Measurements from ENCODE around the gene RSBN1L. TPM values are rescaled to one million over a fixed set of nuclear protein-coding genes. Genes with fewer than 3 reads are reported as not detected.
"Not testable (repeated sequence)": the region's sequence is repeated elsewhere in the genome, so short reads cannot be mapped to it uniquely, and the experiment has no call there.

Gene RSBN1L
- polyA plus RNA-seq, 1 donor: 37.2 TPM

DNA sequence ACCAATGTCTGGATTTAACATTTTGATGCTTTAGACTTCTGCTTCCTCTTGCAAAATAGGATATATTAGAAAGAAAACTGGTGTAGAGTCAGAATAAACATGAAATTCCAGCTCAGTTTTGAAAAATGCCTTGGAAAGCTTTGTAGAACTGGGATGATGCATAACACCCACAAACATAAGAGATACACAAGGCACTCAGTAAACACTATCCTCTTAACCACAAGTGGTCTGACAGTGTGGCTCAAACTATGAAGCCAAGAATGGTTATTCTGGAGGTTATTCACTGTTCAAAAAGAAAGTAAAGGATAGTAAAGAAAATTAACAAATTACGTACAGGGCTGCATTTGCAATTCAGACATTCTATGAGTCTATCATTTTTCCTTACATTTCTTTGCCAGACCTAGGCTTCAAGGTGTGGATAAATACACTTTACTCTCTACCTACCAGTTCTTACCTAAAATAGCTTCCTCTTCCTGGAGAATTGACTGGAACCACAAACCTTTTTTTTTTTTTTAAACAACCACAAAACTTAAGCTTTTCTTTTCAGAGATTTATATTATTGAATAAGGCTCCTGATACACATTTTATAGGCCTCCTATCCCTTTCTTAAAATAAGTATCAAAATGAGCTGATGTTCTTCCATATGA lies 9.0 kb upstream of the RSBN1L start:
- DNase-seq: no peak

DNA sequence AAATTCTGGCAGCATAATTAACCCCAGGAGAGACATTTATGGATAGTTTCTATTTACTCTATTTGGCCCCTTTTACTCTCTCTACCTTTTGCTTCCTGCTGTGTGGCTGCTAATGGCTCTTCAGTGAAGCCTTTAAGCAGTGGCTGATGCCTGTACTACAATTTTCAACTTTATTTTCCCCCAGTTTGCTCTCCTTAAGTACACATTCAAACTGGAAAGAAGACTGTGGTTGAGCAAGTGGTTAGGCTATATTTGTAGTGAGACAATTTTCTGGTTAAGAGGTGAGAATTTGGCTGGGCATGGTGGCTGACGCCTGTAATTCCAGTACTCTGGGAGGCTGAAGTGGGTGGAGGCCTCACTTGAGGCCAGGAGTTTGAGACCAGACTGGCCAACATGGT lies 8.5 kb upstream of the RSBN1L start:
- no peak for DNase-seq

DNA sequence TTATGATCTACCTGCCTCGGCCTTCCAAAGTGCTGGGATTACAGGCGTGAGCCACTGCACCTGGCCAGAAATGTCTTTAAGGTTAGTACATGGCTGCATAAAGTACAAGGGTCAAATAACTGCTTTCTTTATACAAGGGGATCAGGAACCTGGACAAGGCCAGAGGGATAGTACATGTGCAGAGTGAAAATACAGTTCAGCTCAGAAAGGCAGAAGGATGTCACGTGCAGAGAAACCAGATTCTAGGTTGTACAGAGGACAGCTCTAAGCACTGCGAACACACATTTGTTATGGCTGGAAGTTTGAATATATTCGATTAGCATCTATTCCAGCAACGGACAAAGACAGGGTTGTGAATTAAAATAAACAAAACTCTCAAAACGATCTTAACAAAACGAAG lies 6.0 kb upstream of the RSBN1L start:
- no peak for DNase-seq

DNA sequence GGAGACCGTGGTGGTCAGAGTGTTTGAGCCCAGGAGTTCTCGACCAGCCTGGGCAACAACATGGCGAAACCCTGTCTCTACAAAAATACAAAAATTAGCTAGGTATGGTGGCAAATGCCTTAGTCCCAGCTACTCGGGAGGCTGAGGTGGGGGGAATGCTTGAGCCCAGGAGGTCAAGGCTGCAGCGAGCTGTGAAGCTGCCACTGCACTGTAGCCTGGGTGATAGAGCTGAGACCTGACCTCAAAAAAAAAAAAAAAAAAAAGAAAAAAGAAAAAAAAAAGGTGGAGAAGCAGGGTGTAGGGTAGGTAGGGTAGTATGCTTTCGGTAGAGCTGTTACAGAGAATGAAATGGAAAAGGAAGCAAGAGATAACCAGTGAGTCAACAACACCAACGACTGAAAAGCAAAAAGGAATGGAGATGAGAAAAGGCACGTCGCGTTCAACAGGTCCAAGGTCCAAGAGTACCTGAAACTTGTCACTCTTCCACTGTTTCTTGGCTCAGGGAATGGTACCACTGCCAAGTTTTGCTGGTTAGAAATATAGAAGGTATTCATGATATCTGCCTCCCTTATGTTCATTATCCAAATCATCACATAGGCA lies 4.3 kb upstream of the RSBN1L start:
- no peak for DNase-seq

DNA sequence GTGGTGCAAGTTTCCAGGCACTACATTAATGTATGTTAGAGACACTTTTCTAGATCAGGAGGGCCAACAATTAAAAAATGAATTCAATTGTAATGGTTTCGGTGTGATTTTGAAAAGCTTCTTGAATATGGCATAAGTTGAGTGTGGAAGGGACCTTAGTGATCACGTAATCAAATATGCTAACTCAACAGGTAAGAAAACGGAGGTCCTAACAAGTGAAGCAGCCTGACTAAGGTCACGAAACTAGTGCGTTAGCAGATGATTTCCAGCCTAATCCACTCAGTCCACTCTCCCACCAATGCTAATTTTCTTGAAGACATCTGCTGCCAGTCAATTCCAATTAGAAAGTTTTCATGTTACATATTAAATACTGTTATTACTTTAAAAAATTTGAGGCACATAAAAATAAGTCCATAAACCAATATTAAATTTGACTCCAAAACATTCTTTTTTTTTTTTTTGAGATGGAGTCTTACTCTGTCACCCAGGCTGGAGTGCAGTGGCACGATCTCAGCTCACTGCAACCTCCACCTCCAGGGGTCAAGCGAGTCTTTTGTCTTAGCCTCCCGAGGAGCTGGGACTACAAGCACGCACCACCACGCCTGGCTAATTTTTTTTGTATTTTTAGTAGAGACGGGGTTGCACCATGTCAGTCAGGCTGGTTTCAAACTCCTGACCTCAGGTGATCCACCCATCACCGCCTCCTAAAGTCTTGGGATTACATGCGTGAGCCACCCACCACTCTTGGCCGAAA lies 2.3 kb upstream of the RSBN1L start:
- DNase-seq: no peak

DNA sequence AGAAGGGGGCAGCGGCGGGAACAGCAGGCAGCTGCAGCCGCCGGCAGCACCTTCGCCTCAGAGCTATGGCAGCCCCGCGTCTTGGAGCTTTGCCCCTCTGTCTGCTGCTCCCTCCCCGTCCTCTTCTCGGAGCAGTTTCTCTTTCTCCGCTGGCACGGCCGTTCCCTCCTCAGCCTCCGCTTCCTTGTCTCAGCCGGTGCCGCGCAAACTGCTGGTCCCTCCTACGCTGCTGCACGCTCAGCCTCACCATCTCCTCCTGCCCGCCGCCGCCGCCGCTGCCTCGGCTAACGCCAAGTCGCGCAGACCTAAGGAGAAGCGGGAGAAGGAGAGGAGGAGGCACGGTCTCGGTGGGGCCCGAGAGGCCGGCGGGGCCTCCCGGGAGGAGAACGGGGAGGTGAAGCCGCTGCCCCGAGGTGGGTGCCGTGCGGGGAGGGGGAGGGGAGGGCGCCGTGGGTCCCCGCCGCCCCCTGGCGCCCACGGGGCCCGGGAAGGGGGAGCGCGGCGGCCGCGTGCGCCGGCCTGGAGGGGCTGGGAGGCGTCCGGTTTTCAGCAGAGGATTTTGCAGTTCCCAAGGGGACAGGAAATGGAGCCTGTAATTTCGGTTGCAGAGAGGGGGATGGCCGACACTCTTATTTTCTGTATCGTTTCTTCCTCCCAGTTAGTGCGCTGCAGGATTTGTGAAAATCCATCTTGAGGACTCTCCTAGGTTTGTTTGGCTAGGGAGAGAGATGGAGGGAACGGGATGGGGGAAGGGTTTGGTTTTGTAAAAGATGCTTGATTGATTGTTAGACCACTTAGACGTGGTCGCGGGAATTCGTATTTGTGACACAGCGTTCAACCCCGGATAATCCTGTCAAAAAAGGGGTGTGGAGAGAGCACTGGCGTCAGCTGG lies 630 bp downstream of the RSBN1L start:
- peak; percentile 67 for DNase-seq

DNA sequence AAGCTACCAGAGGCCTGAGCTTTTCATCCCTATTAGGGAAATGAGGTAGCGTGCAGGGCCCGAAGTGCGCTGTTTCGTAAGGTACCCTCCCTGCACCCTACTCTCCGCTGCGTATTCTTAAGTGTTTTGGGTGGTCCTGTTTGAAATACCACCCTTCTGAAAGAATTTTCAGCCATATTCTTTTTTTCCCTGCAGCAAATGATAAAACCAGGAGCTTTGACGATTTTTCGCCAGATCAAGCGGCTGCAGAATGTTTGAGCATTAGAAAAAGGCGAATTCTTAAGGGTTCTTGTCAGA lies 1.2 kb downstream of the RSBN1L start:
- no peak for DNase-seq

DNA sequence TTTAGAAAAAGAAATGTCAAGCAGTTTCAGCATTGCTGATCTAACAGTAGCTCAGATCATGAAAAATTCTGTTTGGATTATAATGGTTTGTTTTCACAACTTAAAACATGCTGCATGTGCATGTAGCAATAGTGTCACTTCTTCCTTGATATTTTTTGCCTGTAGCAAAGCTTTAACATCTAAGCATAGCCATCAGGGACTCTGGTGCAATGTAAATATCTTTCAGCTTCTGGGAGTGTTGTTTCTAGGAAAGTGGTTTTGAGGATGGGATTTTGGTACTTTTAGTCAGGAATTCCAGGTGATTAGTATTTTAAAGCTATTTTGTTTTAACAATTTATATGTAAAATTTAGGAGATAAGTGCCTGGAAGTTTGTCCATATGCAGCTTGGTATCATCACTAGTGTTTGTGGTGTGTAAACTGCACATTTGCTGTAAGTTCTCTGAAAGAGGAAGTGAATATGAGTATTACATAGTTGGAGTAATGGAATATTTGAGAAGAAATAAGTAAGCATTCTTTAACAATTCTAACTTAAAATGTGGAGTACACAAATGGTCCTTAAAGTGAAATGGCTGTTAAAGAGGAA lies 1.9 kb downstream of the RSBN1L start:
- no peak for DNase-seq

DNA sequence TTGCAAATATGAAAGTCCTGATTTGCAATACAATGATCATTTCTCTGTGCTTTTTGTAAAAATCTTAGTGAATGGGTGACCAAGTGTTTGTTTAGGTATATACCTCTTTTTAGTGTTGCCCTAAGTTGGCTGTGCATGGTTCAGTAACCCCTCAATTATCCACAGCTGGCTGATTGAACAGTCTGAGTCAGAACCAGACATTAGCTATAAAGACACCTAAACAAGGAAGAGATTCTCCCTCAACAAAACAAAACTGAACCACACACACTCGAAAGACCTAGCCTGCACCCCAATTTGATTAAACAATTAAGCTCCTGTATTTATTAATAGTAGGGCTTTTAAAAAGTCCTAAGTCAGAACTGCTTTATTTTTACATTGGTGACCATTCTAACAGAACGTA lies 2.8 kb downstream of the RSBN1L start:
- no peak for DNase-seq

DNA sequence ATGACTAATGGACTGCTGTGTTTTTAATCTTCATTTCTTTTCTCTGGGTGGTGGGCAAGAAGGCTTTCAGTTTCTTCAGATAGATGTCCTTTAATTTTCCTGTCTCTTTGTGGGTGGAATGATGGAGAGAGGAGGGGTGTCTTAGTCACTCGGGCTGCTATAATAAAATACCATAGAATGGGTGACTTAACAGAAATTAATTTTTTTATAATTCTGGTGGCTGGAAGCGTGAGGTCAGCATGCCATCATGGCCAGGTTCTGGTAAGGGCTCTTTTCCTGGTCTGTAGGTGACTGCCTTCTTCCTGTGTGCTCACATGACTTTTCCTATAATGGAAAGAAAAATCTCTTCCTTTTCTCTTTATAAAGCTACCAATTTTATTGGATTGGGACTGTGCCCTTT lies 6.3 kb downstream of the RSBN1L start:
- DNase-seq: no peak

DNA sequence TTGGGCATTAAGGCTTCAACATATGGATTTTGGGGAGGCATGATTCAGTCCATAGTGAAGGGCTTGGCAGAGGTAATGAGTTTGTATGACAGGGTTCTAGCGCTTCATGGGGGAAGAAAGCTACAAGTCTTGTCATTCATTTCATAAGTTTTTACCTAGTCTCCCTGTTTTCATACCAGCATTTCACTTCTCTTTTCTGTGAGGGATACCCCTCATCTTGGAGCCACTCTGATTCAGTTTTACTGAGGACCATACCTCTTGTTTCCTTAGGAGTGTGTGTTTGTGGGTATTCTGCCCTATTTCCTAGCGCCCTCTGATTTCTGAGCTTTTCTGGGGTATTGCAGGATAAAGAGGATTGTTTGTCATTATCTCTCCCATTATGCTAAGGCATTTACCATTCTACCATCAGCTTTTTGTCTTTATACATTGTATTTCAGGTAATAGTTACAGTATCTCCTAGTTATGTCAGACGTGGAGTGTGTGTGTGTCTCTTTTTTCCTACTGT lies 6.8 kb downstream of the RSBN1L start:
- DNase-seq: no peak

DNA sequence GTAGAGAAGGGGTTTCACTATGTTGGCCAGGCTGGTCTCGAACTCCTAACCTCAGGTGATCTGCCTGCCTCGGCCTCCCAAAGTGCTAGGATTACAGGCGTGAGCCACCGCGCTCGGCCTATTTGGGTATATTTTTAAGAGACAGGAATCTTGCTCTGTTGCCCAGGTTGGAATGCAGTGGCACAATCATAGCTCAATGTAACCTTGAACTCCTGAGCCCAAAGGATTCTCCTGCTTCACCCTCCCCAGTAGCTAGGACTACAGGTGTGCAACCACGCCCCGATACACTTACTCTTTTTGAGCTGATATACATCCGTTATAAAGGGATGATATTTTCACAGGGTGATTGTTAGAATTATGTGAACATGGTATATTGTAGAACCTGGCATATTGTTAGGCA lies 7.4 kb downstream of the RSBN1L start:
- not testable (repeated sequence) for DNase-seq

DNA sequence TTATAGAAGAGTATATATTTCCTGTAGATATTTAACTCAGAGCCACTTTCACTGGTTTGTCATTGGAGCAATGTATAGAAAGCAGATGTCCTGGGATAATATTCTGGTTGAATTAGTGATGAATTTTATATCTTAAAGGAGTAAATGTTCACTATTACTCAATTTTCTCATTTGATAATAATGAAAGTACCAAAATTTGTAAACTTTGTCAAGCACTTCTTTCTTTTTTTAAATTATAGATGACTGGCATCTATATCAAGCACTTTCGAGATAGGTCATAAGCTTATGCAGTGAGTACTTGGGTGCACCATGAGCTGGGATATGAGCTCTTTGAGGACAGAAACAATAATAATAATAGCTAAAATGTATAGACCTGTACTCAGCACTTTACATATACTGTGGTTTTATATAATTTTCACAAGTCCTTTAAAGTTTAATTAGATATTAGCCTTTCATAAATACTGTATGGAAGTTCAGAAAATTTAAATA lies 11.3 kb downstream of the RSBN1L start:
- no peak for DNase-seq

DNA sequence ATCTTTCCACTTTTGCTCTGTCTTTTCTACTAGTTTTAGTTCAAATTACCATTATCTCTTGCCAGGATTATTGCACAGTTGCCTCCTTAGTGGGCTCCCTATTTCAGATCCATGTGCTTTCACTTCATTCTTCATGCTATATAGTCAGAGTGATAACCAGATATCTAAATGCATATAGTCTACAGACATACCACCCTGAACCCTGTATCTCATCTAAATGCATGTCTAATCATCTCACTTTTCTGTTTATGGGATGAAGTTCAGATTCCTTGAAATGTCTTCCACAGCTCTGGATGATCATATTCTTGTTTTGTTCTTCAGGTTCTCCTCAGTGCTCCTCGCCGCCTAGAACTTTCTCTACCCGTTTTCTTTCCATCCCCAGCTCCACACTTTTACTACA lies 13.8 kb downstream of the RSBN1L start:
- no peak for DNase-seq

DNA sequence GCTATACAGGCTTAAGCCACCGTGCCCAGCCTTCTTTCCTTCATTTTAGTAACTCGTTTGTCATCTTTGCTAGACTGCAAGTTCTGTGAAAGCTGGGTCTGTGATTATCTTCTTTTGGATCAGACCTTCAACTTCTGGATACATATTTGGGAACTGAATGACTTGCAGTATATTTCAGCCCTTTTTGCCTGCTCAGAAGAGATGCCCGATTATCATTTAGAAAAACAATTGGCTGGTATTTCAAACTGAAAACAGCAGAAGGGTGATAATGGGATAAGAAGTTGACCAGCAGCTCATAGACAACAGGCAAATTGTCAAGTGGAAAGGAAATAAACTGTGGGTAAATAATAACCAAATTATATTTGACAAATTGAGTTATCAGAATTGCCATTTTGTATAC lies 14.6 kb downstream of the RSBN1L start:
- DNase-seq: no peak

DNA sequence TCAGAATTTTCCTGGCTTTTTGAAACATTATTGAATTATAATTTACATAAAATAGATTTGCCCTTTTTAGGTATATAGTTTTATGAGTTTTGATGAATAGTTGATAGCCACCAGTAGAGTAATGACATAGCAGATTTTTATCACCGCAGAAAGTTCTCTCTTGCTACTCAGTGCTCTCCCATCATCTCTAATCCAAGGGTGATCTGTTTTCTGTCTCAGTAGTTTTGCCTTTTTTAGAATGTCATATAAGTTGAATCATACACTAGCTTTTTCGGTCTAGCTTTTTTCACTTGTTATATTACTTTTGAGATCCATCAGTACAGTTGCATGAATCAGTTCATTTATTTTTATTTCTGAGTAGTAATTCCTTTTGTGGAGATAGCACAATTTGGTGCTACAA lies 17.9 kb downstream of the RSBN1L start:
- DNase-seq: no peak

DNA sequence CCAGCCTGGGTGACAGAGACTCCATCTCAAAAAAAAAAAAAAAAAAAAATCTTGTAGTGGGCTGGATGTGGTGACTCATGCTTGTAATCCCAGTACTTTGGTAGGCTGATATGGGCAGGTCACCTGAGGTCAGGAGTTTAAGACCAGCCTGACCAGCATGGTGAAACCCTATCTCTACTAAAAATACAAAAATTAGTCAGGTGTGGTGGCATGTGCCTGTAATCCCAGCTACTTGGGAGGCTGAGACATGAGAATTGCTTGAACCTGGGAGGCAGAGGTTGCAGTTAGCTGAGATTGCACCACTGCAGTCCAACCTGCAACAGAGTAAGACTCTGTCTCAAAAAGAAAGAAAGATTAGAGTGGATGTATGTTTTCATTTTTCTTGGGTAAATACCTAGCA lies 18.7 kb downstream of the RSBN1L start:
- not testable (repeated sequence) for DNase-seq

DNA sequence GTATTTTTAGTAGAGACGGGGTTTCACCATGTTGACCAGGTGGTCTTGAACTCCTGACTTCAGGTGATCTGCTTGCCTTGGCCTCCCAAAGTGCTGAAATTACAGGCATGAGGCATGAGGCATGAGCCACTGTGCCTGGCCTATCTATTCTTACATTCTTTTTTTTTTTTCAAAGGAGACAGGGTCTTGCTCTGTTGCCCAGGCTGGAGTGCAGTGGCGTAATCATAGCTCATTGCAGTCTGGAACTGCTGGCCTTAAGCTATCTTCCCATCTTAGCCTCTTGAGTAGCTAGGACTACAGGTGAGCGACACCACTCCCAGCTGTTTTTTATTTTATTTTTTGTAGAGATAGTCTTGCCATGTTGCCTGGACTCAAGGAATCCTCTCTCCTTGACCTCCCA lies 20.5 kb downstream of the RSBN1L start:
- no peak for DNase-seq

DNA sequence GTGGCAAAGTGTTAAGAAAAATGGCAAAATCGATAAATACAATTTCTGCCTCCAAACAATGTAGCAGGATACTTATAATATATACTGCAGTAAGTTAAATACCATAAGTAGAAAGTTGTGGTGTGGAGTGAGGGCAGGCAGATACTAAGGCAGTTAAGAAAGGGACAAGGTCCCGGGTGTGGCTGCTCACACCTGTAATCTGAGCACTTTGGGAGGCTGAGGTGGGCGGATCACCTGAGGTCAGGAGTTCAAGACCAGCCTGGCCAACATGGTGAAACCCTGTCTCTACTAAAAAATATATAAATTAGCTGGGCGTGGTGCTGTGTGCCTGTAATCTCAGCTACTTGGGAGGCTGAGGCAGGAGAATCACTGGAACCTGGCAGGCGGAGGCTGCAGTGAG lies 21.3 kb downstream of the RSBN1L start:
- not testable (repeated sequence) for DNase-seq

DNA sequence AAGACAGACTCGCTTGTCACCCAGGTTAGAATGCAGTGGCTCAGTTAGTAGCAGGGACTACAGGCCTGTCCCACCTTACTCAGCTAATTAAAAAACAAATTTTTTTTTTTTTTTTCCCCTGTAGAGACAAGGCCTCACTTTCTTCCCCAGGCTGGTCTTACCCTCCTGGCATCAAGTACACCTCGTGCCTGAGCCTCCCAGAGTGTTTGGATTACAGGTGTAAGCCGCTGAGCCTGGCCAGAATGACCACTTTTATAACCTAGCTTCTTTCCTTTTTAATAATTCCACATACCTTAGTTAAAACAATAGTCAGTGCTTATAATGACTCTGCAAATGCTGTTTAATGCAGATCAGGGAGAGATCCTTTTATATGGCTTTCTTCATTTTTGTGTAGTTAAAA lies 31.3 kb downstream of the RSBN1L start:
- DNase-seq: no peak

DNA sequence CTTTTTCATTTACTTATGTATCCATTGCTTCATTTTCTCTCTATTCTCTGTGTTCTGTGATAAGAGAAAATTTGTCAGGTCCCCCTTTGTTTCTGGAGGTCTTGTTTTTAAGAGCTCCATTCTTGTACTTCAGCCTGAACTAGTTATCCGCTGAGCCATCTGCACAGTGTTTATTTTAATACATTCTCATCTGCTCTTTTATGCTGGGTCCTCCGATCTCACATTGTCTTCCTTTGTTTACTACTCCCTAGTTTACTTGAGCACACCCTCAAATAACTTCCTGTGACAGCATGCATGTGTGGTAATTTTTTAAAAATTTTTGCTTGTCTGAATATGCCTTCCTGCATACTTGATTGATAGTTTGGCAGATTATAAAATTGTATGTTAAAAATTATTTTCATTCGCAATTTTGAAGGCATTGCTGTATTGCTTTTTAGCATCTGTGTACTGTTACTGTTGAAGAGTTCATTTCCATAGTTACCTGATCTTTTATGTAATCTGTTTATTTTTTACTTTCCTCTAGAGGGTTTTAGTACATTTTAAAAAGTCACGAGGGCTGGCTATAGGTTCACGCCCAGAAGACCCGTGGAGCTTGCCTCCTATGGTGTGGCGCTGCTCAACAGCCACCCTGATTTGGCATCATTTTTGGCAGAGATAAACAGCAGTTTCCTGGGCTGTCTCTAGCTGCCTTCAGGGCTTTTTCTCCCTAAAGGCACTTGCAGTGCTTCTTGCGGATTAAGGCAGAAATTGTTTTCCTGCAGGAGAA lies 31.9 kb downstream of the RSBN1L start:
- DNase-seq: no peak

Measured in left kidney (tissue), 2 donors.